LNCAP (cell line): ENCODE results near the gene MAP3K14.

Experiments used
- TF ChIP-seq, protein P1 (sequence below): fragments of 450-650 bp; IDR thresholded peaks from 2 replicates; pipeline ENCODE4 v1.5.1; 2017; ENCODE audit warnings: mild to moderate bottlenecking

The MAP3K14 gene

DNA sequence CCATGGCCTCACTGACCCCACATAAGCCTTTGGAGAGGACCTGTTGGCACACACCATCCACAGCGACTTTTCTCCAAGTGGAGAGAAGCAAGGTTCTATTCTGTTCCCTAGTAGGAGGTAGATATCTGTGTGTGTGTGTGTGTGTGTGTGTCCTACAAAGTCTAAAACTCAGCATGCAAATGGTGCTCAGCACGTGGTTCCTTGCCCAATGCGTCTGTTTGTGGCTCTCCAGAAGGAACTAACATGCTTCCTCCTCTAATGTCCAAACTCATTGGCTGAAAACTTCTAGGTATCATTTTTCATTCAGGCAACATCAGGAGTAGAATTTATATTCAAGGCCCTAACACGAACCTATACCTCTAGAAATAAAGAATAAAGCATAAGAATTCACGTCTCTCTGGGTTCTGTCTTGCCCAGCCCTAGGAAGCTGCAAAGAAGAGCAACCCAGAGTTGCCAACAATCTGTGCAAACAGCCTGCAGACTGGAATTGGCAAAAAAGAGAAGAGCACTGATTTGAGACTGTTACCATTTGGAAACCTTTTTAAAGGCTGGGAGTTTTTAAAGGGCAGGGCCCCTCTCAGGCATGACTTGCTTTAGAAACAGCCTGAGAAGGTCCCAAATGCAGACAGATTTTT lies 25.5 kb downstream of the MAP3K14 start:
- TF ChIP-seq, protein P1, sequence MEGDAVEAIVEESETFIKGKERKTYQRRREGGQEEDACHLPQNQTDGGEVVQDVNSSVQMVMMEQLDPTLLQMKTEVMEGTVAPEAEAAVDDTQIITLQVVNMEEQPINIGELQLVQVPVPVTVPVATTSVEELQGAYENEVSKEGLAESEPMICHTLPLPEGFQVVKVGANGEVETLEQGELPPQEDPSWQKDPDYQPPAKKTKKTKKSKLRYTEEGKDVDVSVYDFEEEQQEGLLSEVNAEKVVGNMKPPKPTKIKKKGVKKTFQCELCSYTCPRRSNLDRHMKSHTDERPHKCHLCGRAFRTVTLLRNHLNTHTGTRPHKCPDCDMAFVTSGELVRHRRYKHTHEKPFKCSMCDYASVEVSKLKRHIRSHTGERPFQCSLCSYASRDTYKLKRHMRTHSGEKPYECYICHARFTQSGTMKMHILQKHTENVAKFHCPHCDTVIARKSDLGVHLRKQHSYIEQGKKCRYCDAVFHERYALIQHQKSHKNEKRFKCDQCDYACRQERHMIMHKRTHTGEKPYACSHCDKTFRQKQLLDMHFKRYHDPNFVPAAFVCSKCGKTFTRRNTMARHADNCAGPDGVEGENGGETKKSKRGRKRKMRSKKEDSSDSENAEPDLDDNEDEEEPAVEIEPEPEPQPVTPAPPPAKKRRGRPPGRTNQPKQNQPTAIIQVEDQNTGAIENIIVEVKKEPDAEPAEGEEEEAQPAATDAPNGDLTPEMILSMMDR, result no peak

DNA sequence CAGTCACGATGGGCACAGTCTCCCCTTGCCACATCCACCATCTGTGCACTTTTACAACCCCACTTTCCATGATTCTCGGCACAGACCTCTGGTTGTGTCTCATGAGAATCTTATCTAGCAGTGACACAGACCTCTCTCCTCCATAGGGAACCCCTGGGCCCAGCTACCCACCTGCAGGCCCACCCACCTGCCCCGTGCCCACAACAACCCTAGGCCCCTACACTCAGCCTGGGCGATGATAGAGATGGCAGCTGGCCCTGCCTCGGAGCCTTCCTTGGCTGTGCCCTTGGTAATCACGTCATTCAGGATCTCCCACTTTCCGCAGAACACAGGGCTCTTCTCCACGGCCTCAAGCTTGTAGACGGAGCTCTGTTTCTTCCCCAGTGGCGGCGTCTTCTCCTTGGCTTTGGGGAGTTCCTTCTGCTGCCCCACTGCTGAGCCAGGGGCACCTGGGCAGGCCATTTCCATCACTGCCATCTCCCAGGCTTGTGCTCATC lies 26.5 kb downstream of the MAP3K14 start:
- TF ChIP-seq, protein P1, result no peak

DNA sequence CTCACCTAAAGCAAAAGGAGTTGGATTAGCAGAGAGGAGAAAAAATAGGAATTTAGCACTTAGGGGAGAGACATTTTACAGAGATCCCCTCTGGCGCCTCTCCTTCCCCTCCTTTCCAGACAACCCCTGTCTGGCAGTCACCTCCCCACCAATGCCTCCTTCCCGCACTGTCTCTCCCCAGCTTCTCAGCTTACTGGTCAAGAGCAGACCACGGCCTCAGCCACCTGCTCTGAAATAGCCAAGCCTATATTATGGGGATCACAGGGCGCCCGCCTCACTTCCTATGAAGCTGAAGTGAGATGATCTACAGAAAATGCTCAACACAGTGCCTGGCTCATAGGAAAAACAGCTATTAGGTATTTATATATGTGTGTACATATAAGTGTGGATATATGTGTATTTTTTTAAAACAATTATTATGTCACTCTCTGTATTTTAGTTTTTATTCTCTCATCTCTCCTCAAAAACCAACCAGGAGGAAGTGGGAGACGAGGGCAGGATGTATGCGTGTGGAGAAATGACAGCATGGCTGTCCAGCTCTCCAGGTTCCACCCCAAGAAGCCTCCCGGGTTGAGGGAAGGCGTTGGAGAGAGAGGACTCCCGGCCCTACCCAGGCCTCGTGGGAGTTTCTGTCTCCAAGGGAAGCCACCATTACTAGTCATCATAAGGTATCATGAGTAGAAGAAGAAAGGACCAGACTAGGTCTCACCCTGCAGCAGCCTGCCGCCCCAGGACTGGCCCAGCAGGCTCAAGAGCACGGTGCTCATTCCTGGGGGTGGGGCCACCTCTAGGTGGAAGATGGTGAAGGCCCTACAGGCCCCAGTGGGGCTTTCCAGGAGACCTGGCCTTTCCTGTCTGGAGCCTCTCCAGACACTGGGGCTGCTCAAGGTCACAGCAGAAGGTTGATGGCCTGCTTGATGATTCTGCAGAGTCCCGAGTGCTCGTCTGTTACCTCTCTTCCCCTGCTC lies 27.2 kb downstream of the MAP3K14 start:
- TF ChIP-seq, protein P1, result no peak

DNA sequence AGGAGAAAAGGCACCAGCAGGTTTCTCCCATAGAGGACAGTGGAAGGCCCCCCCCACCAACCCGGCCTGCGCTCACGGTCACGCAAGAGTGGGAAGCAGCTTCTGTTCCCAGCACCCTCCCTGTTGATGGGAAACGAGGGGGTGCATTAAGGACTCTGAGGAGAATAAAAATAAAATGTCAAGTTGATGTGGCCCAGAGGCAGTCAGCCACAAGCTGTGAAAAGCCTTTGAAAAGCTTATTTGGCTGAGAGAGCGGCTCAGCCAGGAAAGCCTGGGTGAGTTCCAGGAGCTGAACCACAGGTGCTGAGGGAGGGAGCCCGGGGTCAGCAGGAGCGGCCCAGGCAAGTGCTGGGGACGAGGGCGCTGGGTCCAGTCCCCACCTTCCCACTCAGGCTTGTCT lies 28.0 kb downstream of the MAP3K14 start:
- TF ChIP-seq, protein P1, result no peak

DNA sequence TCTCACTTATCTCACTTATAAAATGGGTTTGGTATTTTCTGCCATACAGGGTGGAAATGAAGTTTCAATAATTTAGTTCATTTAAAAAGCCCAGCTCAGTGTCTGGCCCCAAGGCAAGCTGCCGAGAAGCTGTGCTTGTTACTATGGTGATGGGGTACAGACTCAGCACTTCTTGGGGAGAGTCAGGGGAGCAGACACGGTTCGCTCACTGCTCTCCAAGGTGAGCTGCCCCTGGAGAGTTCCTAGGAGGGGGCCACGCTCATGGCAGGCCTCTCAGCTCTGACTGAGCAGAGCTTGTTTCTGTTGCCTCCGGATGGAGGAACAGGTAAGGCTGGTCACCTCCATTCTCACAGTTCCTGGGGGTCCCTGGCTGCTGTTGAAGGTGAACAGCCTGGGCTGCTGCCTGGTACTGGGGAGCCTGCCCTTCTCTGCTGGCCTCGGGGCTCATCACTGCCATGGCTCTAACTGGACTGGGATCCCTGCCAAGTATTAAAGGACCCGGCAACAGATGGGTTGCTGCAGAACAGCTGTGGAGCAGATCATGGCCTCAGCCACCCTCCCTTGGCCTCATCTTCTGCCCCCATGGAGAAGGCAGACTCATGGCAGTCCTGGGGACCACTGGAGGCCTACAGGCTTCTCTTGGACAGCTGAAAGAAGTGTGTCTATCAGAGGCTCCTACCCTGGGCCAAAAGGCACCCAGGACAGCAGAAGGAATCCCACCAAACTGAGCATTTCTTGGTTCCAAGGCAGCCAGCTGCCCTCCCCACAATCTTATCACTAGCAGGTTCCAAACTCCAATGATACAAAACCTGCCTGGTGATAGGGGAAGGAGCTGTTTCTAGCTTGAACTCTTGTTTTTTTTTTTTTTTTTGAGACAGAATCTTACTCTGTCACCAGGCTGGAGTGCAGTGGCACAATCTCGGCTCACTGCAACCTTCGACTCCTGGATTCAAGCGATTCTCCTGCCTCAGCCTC lies 29.0 kb downstream of the MAP3K14 start:
- TF ChIP-seq, protein P1, result no peak

DNA sequence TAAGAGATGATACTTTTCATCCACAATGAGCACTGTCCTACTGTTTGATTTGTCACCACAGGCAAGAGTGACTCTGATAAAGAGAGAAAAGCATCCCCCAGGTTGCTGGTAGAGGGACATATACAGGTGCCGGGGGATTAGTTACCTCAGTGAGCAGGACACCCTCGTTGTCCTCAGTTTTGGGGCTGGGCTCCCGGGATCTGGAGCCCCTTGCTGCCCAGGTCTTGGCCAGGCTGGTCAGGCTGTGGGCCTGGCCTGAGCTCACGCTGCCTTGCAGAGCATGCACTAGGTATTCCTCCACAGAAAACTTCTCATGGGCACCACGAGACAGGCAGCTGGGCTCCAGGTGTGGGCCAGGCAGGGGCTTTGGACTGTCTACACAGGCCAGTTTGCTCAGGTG lies 30.5 kb downstream of the MAP3K14 start:
- TF ChIP-seq, protein P1, result no peak
